Activated CD4-positive, alpha-beta T cell treated with anti-CD3 and anti-CD28 coated beads for 4 hours (primary cell): ENCODE data around the gene RCC1.
A peak's percentile ranks its signal among the peaks of the same experiment; 100 is the strongest.
"Not testable (repeated sequence)": the region's sequence is repeated elsewhere in the genome, so short reads cannot be mapped to it uniquely, and the experiment has no call there.

Experiments used
- DNase-seq, 2 donors: peaks; one replicate each; pipeline ENCODE4 v3.0.0-alpha.2; 2020

The RCC1 gene

GRCh38 chr1:28512058-28512611, 6.3 kb downstream of the RCC1 start:
- no peak for DNase-seq

GRCh38 chr1:28514445-28514933, 8.6 kb downstream of the RCC1 start:
- not testable (repeated sequence) for DNase-seq

- no peak for DNase-seq
These were observed 10.7 kb downstream of the RCC1 start for GRCh38 chr1:28516518-28516956.

- DNase-seq, result no peak
These were observed 11.8 kb downstream of the RCC1 start for GRCh38 chr1:28517649-28517999.

GRCh38 chr1:28518000-28518744, 12.3 kb downstream of the RCC1 start:
- DNase-seq, result peak; percentile 84 to 88

GRCh38 chr1:28518745-28519341, 13.0 kb downstream of the RCC1 start:
- no peak for DNase-seq

- DNase-seq, result no peak
These were observed 14.3 kb downstream of the RCC1 start for GRCh38 chr1:28519946-28520725.

GRCh38 chr1:28520796-28521195, 15.0 kb downstream of the RCC1 start:
- DNase-seq, result not testable (repeated sequence)

- no peak for DNase-seq
These were observed 15.8 kb downstream of the RCC1 start for GRCh38 chr1:28521502-28522164.

- DNase-seq, result not testable (repeated sequence)
These were observed 16.7 kb downstream of the RCC1 start for GRCh38 chr1:28522537-28522936.

GRCh38 chr1:28525002-28525642, 19.3 kb downstream of the RCC1 start:
- not testable (repeated sequence) for DNase-seq

- no peak for DNase-seq
These were observed 21.0 kb downstream of the RCC1 start for GRCh38 chr1:28526886-28527285.

GRCh38 chr1:28530456-28530855, 24.6 kb downstream of the RCC1 start:
- DNase-seq, result no peak

GRCh38 chr1:28534671-28535070, 28.8 kb downstream of the RCC1 start:
- no peak for DNase-seq

GRCh38 chr1:28535180-28535579, 29.3 kb downstream of the RCC1 start:
- no peak for DNase-seq

GRCh38 chr1:28537457-28538199, 31.8 kb downstream of the RCC1 start:
- DNase-seq, result no peak

GRCh38 chr1:28538286-28538685, 32.4 kb downstream of the RCC1 start:
- no peak for DNase-seq

GRCh38 chr1:28540651-28541050, 34.8 kb downstream of the RCC1 start:
- no peak for DNase-seq

GRCh38 chr1:28541414-28542015, 35.7 kb downstream of the RCC1 start:
- DNase-seq, result not testable (repeated sequence)

GRCh38 chr1:28545246-28545628, 39.4 kb downstream of the RCC1 start:
- no peak for DNase-seq

GRCh38 chr1:28548318-28548717, 42.5 kb downstream of the RCC1 start:
- DNase-seq, result no peak
